ENCODE results near the gene SLC4A2. TPM values are rescaled to one million over a fixed set of nuclear protein-coding genes. Genes with fewer than 3 reads are reported as not detected.
A peak's percentile ranks its signal among the peaks of the same experiment; 100 is the strongest.

The SLC4A2 gene
- total and polyA plus RNA-seq, 2 of the 8 experiments (the other 6 are each of a cell fraction or from before 2014, with no cell fraction given): 72.6 to 147 TPM

- TF ChIP-seq, protein P1, sequence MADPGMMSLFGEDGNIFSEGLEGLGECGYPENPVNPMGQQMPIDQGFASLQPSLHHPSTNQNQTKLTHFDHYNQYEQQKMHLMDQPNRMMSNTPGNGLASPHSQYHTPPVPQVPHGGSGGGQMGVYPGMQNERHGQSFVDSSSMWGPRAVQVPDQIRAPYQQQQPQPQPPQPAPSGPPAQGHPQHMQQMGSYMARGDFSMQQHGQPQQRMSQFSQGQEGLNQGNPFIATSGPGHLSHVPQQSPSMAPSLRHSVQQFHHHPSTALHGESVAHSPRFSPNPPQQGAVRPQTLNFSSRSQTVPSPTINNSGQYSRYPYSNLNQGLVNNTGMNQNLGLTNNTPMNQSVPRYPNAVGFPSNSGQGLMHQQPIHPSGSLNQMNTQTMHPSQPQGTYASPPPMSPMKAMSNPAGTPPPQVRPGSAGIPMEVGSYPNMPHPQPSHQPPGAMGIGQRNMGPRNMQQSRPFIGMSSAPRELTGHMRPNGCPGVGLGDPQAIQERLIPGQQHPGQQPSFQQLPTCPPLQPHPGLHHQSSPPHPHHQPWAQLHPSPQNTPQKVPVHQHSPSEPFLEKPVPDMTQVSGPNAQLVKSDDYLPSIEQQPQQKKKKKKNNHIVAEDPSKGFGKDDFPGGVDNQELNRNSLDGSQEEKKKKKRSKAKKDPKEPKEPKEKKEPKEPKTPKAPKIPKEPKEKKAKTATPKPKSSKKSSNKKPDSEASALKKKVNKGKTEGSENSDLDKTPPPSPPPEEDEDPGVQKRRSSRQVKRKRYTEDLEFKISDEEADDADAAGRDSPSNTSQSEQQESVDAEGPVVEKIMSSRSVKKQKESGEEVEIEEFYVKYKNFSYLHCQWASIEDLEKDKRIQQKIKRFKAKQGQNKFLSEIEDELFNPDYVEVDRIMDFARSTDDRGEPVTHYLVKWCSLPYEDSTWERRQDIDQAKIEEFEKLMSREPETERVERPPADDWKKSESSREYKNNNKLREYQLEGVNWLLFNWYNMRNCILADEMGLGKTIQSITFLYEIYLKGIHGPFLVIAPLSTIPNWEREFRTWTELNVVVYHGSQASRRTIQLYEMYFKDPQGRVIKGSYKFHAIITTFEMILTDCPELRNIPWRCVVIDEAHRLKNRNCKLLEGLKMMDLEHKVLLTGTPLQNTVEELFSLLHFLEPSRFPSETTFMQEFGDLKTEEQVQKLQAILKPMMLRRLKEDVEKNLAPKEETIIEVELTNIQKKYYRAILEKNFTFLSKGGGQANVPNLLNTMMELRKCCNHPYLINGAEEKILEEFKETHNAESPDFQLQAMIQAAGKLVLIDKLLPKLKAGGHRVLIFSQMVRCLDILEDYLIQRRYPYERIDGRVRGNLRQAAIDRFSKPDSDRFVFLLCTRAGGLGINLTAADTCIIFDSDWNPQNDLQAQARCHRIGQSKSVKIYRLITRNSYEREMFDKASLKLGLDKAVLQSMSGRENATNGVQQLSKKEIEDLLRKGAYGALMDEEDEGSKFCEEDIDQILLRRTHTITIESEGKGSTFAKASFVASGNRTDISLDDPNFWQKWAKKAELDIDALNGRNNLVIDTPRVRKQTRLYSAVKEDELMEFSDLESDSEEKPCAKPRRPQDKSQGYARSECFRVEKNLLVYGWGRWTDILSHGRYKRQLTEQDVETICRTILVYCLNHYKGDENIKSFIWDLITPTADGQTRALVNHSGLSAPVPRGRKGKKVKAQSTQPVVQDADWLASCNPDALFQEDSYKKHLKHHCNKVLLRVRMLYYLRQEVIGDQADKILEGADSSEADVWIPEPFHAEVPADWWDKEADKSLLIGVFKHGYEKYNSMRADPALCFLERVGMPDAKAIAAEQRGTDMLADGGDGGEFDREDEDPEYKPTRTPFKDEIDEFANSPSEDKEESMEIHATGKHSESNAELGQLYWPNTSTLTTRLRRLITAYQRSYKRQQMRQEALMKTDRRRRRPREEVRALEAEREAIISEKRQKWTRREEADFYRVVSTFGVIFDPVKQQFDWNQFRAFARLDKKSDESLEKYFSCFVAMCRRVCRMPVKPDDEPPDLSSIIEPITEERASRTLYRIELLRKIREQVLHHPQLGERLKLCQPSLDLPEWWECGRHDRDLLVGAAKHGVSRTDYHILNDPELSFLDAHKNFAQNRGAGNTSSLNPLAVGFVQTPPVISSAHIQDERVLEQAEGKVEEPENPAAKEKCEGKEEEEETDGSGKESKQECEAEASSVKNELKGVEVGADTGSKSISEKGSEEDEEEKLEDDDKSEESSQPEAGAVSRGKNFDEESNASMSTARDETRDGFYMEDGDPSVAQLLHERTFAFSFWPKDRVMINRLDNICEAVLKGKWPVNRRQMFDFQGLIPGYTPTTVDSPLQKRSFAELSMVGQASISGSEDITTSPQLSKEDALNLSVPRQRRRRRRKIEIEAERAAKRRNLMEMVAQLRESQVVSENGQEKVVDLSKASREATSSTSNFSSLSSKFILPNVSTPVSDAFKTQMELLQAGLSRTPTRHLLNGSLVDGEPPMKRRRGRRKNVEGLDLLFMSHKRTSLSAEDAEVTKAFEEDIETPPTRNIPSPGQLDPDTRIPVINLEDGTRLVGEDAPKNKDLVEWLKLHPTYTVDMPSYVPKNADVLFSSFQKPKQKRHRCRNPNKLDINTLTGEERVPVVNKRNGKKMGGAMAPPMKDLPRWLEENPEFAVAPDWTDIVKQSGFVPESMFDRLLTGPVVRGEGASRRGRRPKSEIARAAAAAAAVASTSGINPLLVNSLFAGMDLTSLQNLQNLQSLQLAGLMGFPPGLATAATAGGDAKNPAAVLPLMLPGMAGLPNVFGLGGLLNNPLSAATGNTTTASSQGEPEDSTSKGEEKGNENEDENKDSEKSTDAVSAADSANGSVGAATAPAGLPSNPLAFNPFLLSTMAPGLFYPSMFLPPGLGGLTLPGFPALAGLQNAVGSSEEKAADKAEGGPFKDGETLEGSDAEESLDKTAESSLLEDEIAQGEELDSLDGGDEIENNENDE (IDR thresholded peaks at IDR 0.05; ENCODE audit: insufficient replicate concordance, low read length): no peak
- TF ChIP-seq BCL11A (IDR thresholded peaks at IDR 0.05; ENCODE audit: low read depth in 2 of 2, low read length in 2 of 2) (no peak), POU5F1 (IDR thresholded peaks at IDR 0.05; ENCODE audit: low read depth, low read length) (no peak), EZH2 (IDR thresholded peaks at IDR 0.05; ENCODE audit: low read depth, low read length, severe bottlenecking) (no peak), SRF (IDR thresholded peaks at IDR 0.05; ENCODE audit: low read depth, low read length) (no peak), TAF1 (IDR thresholded peaks at IDR 0.05; ENCODE audit: low read depth, low read length) (no peak), SIN3A (conservative IDR thresholded peaks at IDR 0.05 in 1 of 2, IDR thresholded peaks at IDR 0.05 in 1 of 2; ENCODE audit: low read depth in 1 of 2, low read length in 2 of 2) (peak in 1 of 2 experiments; percentile 85; a peak in 1 of 4 replicates), ZNF274 (IDR thresholded peaks at IDR 0.05; ENCODE audit: borderline replicate concordance, extremely low read depth, low read length) (no peak)
Measured at GRCh38 chr7:151123822-151124464, 64.6 kb downstream of the SLC4A2 start (continued).

Measured in H1 (cell line).